Measurements from ENCODE around the gene PHF5A.

PHF5A gene

GRCh38 chr22:41415554-41415953 is 52.9 kb downstream of the PHF5A start:
- DNase-seq (ENCODE audit: low spot score), result no peak

GRCh38 chr22:41411021-41411851 is 57.3 kb downstream of the PHF5A start:
- DNase-seq (ENCODE audit: low spot score), result no peak

- no peak for DNase-seq (ENCODE audit: low spot score)
These were observed 58.2 kb downstream of the PHF5A start for GRCh38 chr22:41410311-41410751.

Data from AG20443 (cell line).